Coronary artery (tissue), 2 donors: ENCODE data around the gene TMPRSS13.
A peak's percentile ranks its signal among the peaks of the same experiment; 100 is the strongest.

Source experiments
- DNase-seq: peaks from one replicate; pipeline ENCODE4 v3.0.0-alpha.2; 2017; ENCODE audit warnings: low spot score
- H3K27ac ChIP-seq, 2 donors: fragments of 200-600 bp; sonication (generic); one replicate each; pipeline ENCODE4 v1.5.1; 2016 to 2019
- H3K4me3 ChIP-seq: fragments of 200-600 bp; sonication (generic); 2 replicates; pipeline ENCODE4 v1.5.1; 2016; ENCODE audit warnings: mild to moderate bottlenecking, moderate library complexity
- CTCF ChIP-seq: fragments of 200-600 bp; sonication (generic); IDR thresholded peaks from one replicate; pipeline ENCODE4 v1.5.1; 2019; ENCODE audit warnings: antibody characterized with exemption

The TMPRSS13 gene

GRCh38 chr11:117941976-117942654 lies 12.9 kb upstream of the TMPRSS13 start:
- H3K4me3 ChIP-seq = no peak overlapping the region
- no peak for DNase-seq
- no peak for TF ChIP-seq CTCF
- H3K27ac ChIP-seq = no peak overlapping the region

- H3K4me3 ChIP-seq = no peak overlapping the region
- TF ChIP-seq CTCF = no peak
- H3K27ac ChIP-seq = no peak overlapping the region
- DNase-seq = peak; percentile 59
Measured at GRCh38 chr11:117941163-117941707, 12.0 kb upstream of the TMPRSS13 start.

- DNase-seq = no peak
- Histone ChIP-seq H3K27ac (no peak overlapping the region), H3K4me3 (no peak overlapping the region)
- TF ChIP-seq CTCF = no peak
Measured at GRCh38 chr11:117940736-117941135, 11.5 kb upstream of the TMPRSS13 start.

- no peak for TF ChIP-seq CTCF
- no peak overlapping the region for H3K4me3 ChIP-seq
- H3K27ac ChIP-seq = no peak overlapping the region
- no peak for DNase-seq
Measured at GRCh38 chr11:117936973-117937372, 7.8 kb upstream of the TMPRSS13 start.

- Histone ChIP-seq H3K27ac (no peak overlapping the region), H3K4me3 (no peak overlapping the region)
- DNase-seq = peak; percentile 62
- no peak for TF ChIP-seq CTCF
Measured at GRCh38 chr11:117934526-117935307, 5.5 kb upstream of the TMPRSS13 start.

GRCh38 chr11:117933930-117934329 lies 4.7 kb upstream of the TMPRSS13 start:
- Histone ChIP-seq H3K4me3 (no peak overlapping the region), H3K27ac (no peak overlapping the region)
- DNase-seq = peak; percentile 45
- TF ChIP-seq CTCF = no peak

- no peak overlapping the region for H3K4me3 ChIP-seq
- H3K27ac ChIP-seq = no peak overlapping the region
- DNase-seq = peak; percentile 35
- no peak for TF ChIP-seq CTCF
Measured at GRCh38 chr11:117933475-117933874, 4.3 kb upstream of the TMPRSS13 start.
